ENCODE measurements around the gene SRRM2. TPM values are rescaled to one million over a fixed set of nuclear protein-coding genes. Genes with fewer than 3 reads are reported as not detected.

The SRRM2 gene
- polyA plus RNA-seq, 2 donors, result 317 to 886 TPM

- Histone ChIP-seq H3K4me3 (ENCODE audit: low read depth in 1 of 2, low read length in 2 of 2) (no peak overlapping the region), H3K27me3 (ENCODE audit: control insufficient read depth in 1 of 2, insufficient read depth in 2 of 2, low read length in 2 of 2) (peaks cover 0 to 4% of the 10 kb centered on the region in 2 donors), H3K36me3 (ENCODE audit: control insufficient read depth in 2 of 2, insufficient read depth in 2 of 2, low read length in 1 of 2) (no peaks in the 10 kb centered on the region), H3K4me1 (ENCODE audit: control insufficient read depth in 2 of 2, insufficient read depth in 2 of 2, low read length in 1 of 2) (peaks cover under 1 to 6% of the 10 kb centered on the region in 2 donors), H3K9me3 (ENCODE audit: control insufficient read depth in 2 of 2, insufficient read depth in 1 of 2, low read depth in 1 of 2, low read length in 1 of 2) (no peaks in the 10 kb centered on the region), H3K27ac (ENCODE audit: low read depth in 2 of 2, low read length in 1 of 2) (no peak overlapping the region)
- 72 to 86% methylated on average over 5 of the region's 5 CpGs for WGBS, 2 donors
Measured at GRCh38 chr16:2790631-2791030, 38.2 kb downstream of the SRRM2 start.

- H3K36me3 ChIP-seq (ENCODE audit: control insufficient read depth in 2 of 2, insufficient read depth in 2 of 2, low read length in 1 of 2), result no peaks in the 10 kb centered on the region
- H3K4me3 ChIP-seq (ENCODE audit: low read depth in 1 of 2, low read length in 2 of 2), result no peak overlapping the region
- 70 to 76% methylated on average over 8 of the region's 8 CpGs for WGBS, 2 donors
- H3K9me3 ChIP-seq (ENCODE audit: control insufficient read depth in 2 of 2, insufficient read depth in 1 of 2, low read depth in 1 of 2, low read length in 1 of 2), result no peaks in the 10 kb centered on the region
- no peak overlapping the region for H3K27ac ChIP-seq (ENCODE audit: low read depth in 2 of 2, low read length in 1 of 2)
- peaks cover 0 to 4% of the 10 kb centered on the region in 2 donors for H3K27me3 ChIP-seq (ENCODE audit: control insufficient read depth in 1 of 2, insufficient read depth in 2 of 2, low read length in 2 of 2)
- peaks cover 0 to under 1% of the 10 kb centered on the region in 2 donors for H3K4me1 ChIP-seq (ENCODE audit: control insufficient read depth in 2 of 2, insufficient read depth in 2 of 2, low read length in 1 of 2)
Measured at GRCh38 chr16:2791174-2791573, 38.7 kb downstream of the SRRM2 start.

GRCh38 chr16:2792940-2793339 is 40.5 kb downstream of the SRRM2 start:
- H3K4me3 ChIP-seq (ENCODE audit: low read depth in 1 of 2, low read length in 2 of 2), result no peak overlapping the region
- no peaks in the 10 kb centered on the region for H3K4me1 ChIP-seq (ENCODE audit: control insufficient read depth in 2 of 2, insufficient read depth in 2 of 2, low read length in 1 of 2)
- H3K9me3 ChIP-seq (ENCODE audit: control insufficient read depth in 2 of 2, insufficient read depth in 1 of 2, low read depth in 1 of 2, low read length in 1 of 2), result no peaks in the 10 kb centered on the region
- H3K27ac ChIP-seq (ENCODE audit: low read depth in 2 of 2, low read length in 1 of 2), result no peak overlapping the region
- 87 to 92% methylated on average over 10 of the region's 10 CpGs for WGBS, 2 donors
- H3K27me3 ChIP-seq (ENCODE audit: control insufficient read depth in 1 of 2, insufficient read depth in 2 of 2, low read length in 2 of 2), result peaks cover 0 to 4% of the 10 kb centered on the region in 2 donors
- H3K36me3 ChIP-seq (ENCODE audit: control insufficient read depth in 2 of 2, insufficient read depth in 2 of 2, low read length in 1 of 2), result no peaks in the 10 kb centered on the region

GRCh38 chr16:2795395-2796143 is 43.1 kb downstream of the SRRM2 start:
- Histone ChIP-seq H3K4me3 (ENCODE audit: low read depth in 1 of 2, low read length in 2 of 2) (no peak overlapping the region), H3K27me3 (ENCODE audit: control insufficient read depth in 1 of 2, insufficient read depth in 2 of 2, low read length in 2 of 2) (peaks cover 0 to 4% of the 10 kb centered on the region in 2 donors), H3K4me1 (ENCODE audit: control insufficient read depth in 2 of 2, insufficient read depth in 2 of 2, low read length in 1 of 2) (no peaks in the 10 kb centered on the region), H3K27ac (ENCODE audit: low read depth in 2 of 2, low read length in 1 of 2) (no peak overlapping the region), H3K36me3 (ENCODE audit: control insufficient read depth in 2 of 2, insufficient read depth in 2 of 2, low read length in 1 of 2) (no peaks in the 10 kb centered on the region), H3K9me3 (ENCODE audit: control insufficient read depth in 2 of 2, insufficient read depth in 1 of 2, low read depth in 1 of 2, low read length in 1 of 2) (no peaks in the 10 kb centered on the region)
- WGBS, 2 donors, result 56 to 60% methylated on average over 7 of the region's 7 CpGs

GRCh38 chr16:2798723-2799204 is 46.3 kb downstream of the SRRM2 start:
- Histone ChIP-seq H3K27me3 (ENCODE audit: control insufficient read depth in 1 of 2, insufficient read depth in 2 of 2, low read length in 2 of 2) (no peaks in the 10 kb centered on the region), H3K4me1 (ENCODE audit: control insufficient read depth in 2 of 2, insufficient read depth in 2 of 2, low read length in 1 of 2) (no peaks in the 10 kb centered on the region), H3K27ac (ENCODE audit: low read depth in 2 of 2, low read length in 1 of 2) (no peak overlapping the region), H3K36me3 (ENCODE audit: control insufficient read depth in 2 of 2, insufficient read depth in 2 of 2, low read length in 1 of 2) (no peaks in the 10 kb centered on the region), H3K9me3 (ENCODE audit: control insufficient read depth in 2 of 2, insufficient read depth in 1 of 2, low read depth in 1 of 2, low read length in 1 of 2) (no peaks in the 10 kb centered on the region), H3K4me3 (ENCODE audit: low read depth in 1 of 2, low read length in 2 of 2) (no peak overlapping the region)
- 77 to 88% methylated on average over 31 to 39 of the region's 39 CpGs for WGBS, 2 donors

GRCh38 chr16:2799205-2799858 is 46.9 kb downstream of the SRRM2 start:
- Histone ChIP-seq H3K9me3 (ENCODE audit: control insufficient read depth in 2 of 2, insufficient read depth in 1 of 2, low read depth in 1 of 2, low read length in 1 of 2) (peaks cover 3 to 5% of the 10 kb centered on the region in 2 donors), H3K4me1 (ENCODE audit: control insufficient read depth in 2 of 2, insufficient read depth in 2 of 2, low read length in 1 of 2) (no peaks in the 10 kb centered on the region), H3K27ac (ENCODE audit: low read depth in 2 of 2, low read length in 1 of 2) (no peak overlapping the region), H3K36me3 (ENCODE audit: control insufficient read depth in 2 of 2, insufficient read depth in 2 of 2, low read length in 1 of 2) (no peaks in the 10 kb centered on the region), H3K27me3 (ENCODE audit: control insufficient read depth in 1 of 2, insufficient read depth in 2 of 2, low read length in 2 of 2) (no peaks in the 10 kb centered on the region), H3K4me3 (ENCODE audit: low read depth in 1 of 2, low read length in 2 of 2) (no peak overlapping the region)
- 86 to 87% methylated on average over 21 of the region's 21 CpGs for WGBS, 2 donors

GRCh38 chr16:2799859-2800226 is 47.4 kb downstream of the SRRM2 start:
- 59 to 79% methylated on average over 1 of the region's 1 CpG for WGBS, 2 donors
- Histone ChIP-seq H3K4me3 (ENCODE audit: low read depth in 1 of 2, low read length in 2 of 2) (no peak overlapping the region), H3K9me3 (ENCODE audit: control insufficient read depth in 2 of 2, insufficient read depth in 1 of 2, low read depth in 1 of 2, low read length in 1 of 2) (peaks cover 3 to 5% of the 10 kb centered on the region in 2 donors), H3K27ac (ENCODE audit: low read depth in 2 of 2, low read length in 1 of 2) (no peak overlapping the region), H3K36me3 (ENCODE audit: control insufficient read depth in 2 of 2, insufficient read depth in 2 of 2, low read length in 1 of 2) (no peaks in the 10 kb centered on the region), H3K27me3 (ENCODE audit: control insufficient read depth in 1 of 2, insufficient read depth in 2 of 2, low read length in 2 of 2) (no peaks in the 10 kb centered on the region), H3K4me1 (ENCODE audit: control insufficient read depth in 2 of 2, insufficient read depth in 2 of 2, low read length in 1 of 2) (no peaks in the 10 kb centered on the region)

GRCh38 chr16:2803545-2804195 is 51.2 kb downstream of the SRRM2 start:
- H3K9me3 ChIP-seq (ENCODE audit: control insufficient read depth in 2 of 2, insufficient read depth in 1 of 2, low read depth in 1 of 2, low read length in 1 of 2), result peaks cover 3 to 5% of the 10 kb centered on the region in 2 donors
- H3K36me3 ChIP-seq (ENCODE audit: control insufficient read depth in 2 of 2, insufficient read depth in 2 of 2, low read length in 1 of 2), result no peaks in the 10 kb centered on the region
- 81 to 85% methylated on average over 3 of the region's 3 CpGs for WGBS, 2 donors
- H3K4me1 ChIP-seq (ENCODE audit: control insufficient read depth in 2 of 2, insufficient read depth in 2 of 2, low read length in 1 of 2), result no peaks in the 10 kb centered on the region
- no peaks in the 10 kb centered on the region for H3K27me3 ChIP-seq (ENCODE audit: control insufficient read depth in 1 of 2, insufficient read depth in 2 of 2, low read length in 2 of 2)
- no peak overlapping the region for H3K27ac ChIP-seq (ENCODE audit: low read depth in 2 of 2, low read length in 1 of 2)
- no peak overlapping the region for H3K4me3 ChIP-seq (ENCODE audit: low read depth in 1 of 2, low read length in 2 of 2)

GRCh38 chr16:2804728-2805127 is 52.3 kb downstream of the SRRM2 start:
- Histone ChIP-seq H3K27ac (ENCODE audit: low read depth in 2 of 2, low read length in 1 of 2) (no peak overlapping the region), H3K4me1 (ENCODE audit: control insufficient read depth in 2 of 2, insufficient read depth in 2 of 2, low read length in 1 of 2) (no peaks in the 10 kb centered on the region), H3K4me3 (ENCODE audit: low read depth in 1 of 2, low read length in 2 of 2) (no peak overlapping the region), H3K9me3 (ENCODE audit: control insufficient read depth in 2 of 2, insufficient read depth in 1 of 2, low read depth in 1 of 2, low read length in 1 of 2) (peaks cover 3 to 5% of the 10 kb centered on the region in 2 donors), H3K36me3 (ENCODE audit: control insufficient read depth in 2 of 2, insufficient read depth in 2 of 2, low read length in 1 of 2) (no peaks in the 10 kb centered on the region), H3K27me3 (ENCODE audit: control insufficient read depth in 1 of 2, insufficient read depth in 2 of 2, low read length in 2 of 2) (no peaks in the 10 kb centered on the region)
- 90 to 91% methylated on average over 2 to 4 of the region's 4 CpGs for WGBS, 2 donors

Data from esophagus (tissue), 2 donors.